A673 (cell line): ENCODE measurements around the gene STPG4.

Experiments used
- CTCF ChIP-seq: fragments of 300-800, 200-600 bp; sonication (generic); conservative IDR thresholded peaks from 2 replicates; pipeline ENCODE4 v1.5.1; 2017; ENCODE audit warnings: low read depth, mild to moderate bottlenecking, antibody characterized with exemption, low read length, moderate library complexity, mixed read lengths
- EZH2 ChIP-seq: fragments of 200-600 bp; sonication (generic); IDR thresholded peaks from 2 replicates; pipeline ENCODE4 v1.6.1; 2017; ENCODE audit warnings: borderline replicate concordance, low read depth, mild to moderate bottlenecking, mixed read lengths, antibody characterized with exemption, low read length; ENCODE audit not compliant: poor library complexity, severe bottlenecking

- no peak for TF ChIP-seq CTCF
- TF ChIP-seq EZH2: no peak
These were observed 85.4 kb downstream of the STPG4 start for GRCh38 chr2:47069628-47070154.
